Right atrium auricular region (tissue), 2 donors: ENCODE data around the gene BSG. TPM values are rescaled to one million over a fixed set of nuclear protein-coding genes. Genes with fewer than 3 reads are reported as not detected.
"Not testable (repeated sequence)": the region's sequence is repeated elsewhere in the genome, so short reads cannot be mapped to it uniquely, and the experiment has no call there.

ENCODE experiments used
- DNase-seq: peaks from one replicate; pipeline ENCODE4 v3.0.0-alpha.2; 2019; ENCODE audit warnings: low spot score
- H3K27ac ChIP-seq, 2 donors: fragments of 200-600 bp; sonication (generic); 1 replicate in 1 of 2; 2 replicates in 1 of 2; pipeline ENCODE4 v1.5.1; 2016 to 2019
- H3K27me3 ChIP-seq, 2 donors: fragments of 200-600 bp; sonication (generic); one replicate each; pipeline versions ENCODE4 v1.5.1 to v1.6.0; 2017 to 2019
- H3K36me3 ChIP-seq: fragments of 200-600 bp; sonication (generic); one replicate; pipeline ENCODE4 v1.5.1; 2016
- H3K4me1 ChIP-seq, 2 donors: fragments of 200-600 bp; sonication (generic); one replicate each; pipeline versions ENCODE4 v1.5.1 to v1.6.0; 2017 to 2019
- H3K4me3 ChIP-seq, 2 donors: fragments of 200-600 bp; sonication (generic); 1 replicate in 1 of 2; 2 replicates in 1 of 2; pipeline ENCODE4 v1.5.1; 2017 to 2019; ENCODE audit warnings: mild to moderate bottlenecking in 1 of 2, moderate library complexity in 1 of 2
- H3K9me3 ChIP-seq, 2 donors: fragments of 200-600 bp; sonication (generic); one replicate each; pipeline ENCODE4 v1.5.1; 2019
- total RNA-seq, 2 donors: library from RNA; depleted of rRNA; stranded (reverse); fragments of >200 nt; gene quantifications; one replicate each; pipeline ENCODE4 v1.1.0, GENCODE V29; 2016
- TF ChIP-seq, protein P1 (sequence below), 2 donors: fragments of 200-600 bp; sonication (generic); IDR thresholded peaks; one replicate each; pipeline ENCODE4 v1.5.1; 2019; ENCODE audit warnings: antibody characterized with exemption in 2 of 2

BSG gene
- total RNA-seq, 2 donors from 2014 or later = 1,033 to 1,569 TPM

DNA sequence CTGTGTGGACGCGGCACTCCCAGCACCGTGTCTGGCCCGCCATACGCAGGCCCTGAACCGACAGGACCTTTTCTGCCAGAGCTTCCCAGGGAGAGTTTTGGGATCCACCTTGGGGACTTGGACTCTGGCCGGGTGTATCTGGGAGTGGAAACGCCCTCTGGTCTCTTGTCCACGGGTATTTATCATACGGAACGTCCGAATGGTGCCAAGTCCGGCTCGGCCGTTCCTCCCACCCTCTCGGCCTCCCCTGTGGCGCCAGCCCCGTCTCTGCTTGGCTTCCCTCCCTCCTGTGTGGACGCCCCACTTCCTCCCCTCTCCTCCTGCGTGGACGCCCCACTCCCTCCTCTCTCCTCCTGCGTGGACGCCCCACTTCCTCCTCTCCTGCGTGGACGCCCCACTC is 29.4 kb downstream of the BSG start:
- no peak overlapping the region for H3K27ac ChIP-seq
- DNase-seq = no peak
- H3K4me1 ChIP-seq = no peaks in the 10 kb centered on the region
- no peaks in the 10 kb centered on the region for H3K36me3 ChIP-seq
- TF ChIP-seq, protein P1, sequence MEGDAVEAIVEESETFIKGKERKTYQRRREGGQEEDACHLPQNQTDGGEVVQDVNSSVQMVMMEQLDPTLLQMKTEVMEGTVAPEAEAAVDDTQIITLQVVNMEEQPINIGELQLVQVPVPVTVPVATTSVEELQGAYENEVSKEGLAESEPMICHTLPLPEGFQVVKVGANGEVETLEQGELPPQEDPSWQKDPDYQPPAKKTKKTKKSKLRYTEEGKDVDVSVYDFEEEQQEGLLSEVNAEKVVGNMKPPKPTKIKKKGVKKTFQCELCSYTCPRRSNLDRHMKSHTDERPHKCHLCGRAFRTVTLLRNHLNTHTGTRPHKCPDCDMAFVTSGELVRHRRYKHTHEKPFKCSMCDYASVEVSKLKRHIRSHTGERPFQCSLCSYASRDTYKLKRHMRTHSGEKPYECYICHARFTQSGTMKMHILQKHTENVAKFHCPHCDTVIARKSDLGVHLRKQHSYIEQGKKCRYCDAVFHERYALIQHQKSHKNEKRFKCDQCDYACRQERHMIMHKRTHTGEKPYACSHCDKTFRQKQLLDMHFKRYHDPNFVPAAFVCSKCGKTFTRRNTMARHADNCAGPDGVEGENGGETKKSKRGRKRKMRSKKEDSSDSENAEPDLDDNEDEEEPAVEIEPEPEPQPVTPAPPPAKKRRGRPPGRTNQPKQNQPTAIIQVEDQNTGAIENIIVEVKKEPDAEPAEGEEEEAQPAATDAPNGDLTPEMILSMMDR (IDR thresholded peaks at IDR 0.05) = no peak
- no peak overlapping the region for H3K4me3 ChIP-seq
- H3K9me3 ChIP-seq = no peaks in the 10 kb centered on the region
- H3K27me3 ChIP-seq = no peaks in the 10 kb centered on the region

GRCh38 chr19:602391-603301 is 30.2 kb downstream of the BSG start:
- Histone ChIP-seq H3K4me3 (no peak overlapping the region), H3K27ac (no peak overlapping the region)
- TF ChIP-seq, protein P1 (IDR thresholded peaks at IDR 0.05) = no peak

GRCh38 chr19:603302-603639 is 30.9 kb downstream of the BSG start:
- not testable (repeated sequence) for H3K27me3 ChIP-seq, DNase-seq

More at GRCh38 chr19:602391-603301, 30.2 kb downstream of the BSG start:
- DNase-seq = no peak
- Histone ChIP-seq H3K9me3 (no peaks in the 10 kb centered on the region), H3K36me3 (no peaks in the 10 kb centered on the region), H3K27me3 (no peaks in the 10 kb centered on the region), H3K4me1 (no peaks in the 10 kb centered on the region)

DNA sequence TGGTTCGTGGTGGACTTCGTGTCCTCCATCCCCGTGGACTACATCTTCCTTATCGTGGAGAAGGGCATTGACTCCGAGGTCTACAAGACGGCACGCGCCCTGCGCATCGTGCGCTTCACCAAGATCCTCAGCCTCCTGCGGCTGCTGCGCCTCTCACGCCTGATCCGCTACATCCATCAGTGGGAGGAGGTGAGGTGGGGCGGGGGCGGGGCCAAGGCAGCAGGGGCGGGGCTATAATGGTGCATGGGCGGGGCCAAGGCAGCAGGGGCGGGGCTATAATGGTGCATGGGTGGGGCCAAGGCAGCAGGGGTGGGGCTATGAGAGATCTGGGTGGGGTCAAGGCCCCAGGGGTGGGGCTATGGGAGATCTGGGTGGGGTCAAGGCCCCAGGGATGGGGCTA is 31.4 kb downstream of the BSG start:
- not testable (repeated sequence) for H3K9me3 ChIP-seq, H3K27me3 ChIP-seq, H3K4me3 ChIP-seq, DNase-seq, H3K27ac ChIP-seq, H3K4me1 ChIP-seq, H3K36me3 ChIP-seq

More at GRCh38 chr19:603302-603639, 30.9 kb downstream of the BSG start:
- H3K27ac ChIP-seq, H3K4me1 ChIP-seq, H3K36me3 ChIP-seq, H3K9me3 ChIP-seq, H3K4me3 ChIP-seq: not testable (repeated sequence)

DNA sequence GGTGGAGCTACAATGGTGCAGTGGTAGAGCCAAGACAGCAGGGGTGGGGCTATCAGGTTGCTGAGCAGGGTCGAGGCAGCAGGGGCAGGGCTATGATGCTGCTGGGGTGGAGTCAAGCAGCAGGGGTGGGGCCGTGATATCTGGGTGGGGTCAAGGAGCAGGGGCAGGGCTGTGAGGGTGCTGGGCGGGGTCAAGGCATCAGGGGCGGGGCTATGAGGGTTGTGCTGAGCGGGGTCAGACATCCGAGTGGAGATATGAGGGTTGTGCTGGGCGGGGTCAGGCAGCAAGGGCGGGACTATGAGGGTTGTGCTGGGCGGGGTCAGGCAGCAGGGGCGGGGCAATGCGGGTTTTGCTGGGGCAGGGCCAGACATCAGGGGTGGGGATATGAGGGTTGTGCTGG is 32.0 kb downstream of the BSG start:
- no peak overlapping the region for H3K27ac ChIP-seq
- H3K27me3 ChIP-seq = no peaks in the 10 kb centered on the region
- DNase-seq = no peak
- no peaks in the 10 kb centered on the region for H3K9me3 ChIP-seq
- H3K36me3 ChIP-seq = no peaks in the 10 kb centered on the region
- no peaks in the 10 kb centered on the region for H3K4me1 ChIP-seq
- TF ChIP-seq, protein P1 (IDR thresholded peaks at IDR 0.05) = no peak
- H3K4me3 ChIP-seq = no peak overlapping the region

DNA sequence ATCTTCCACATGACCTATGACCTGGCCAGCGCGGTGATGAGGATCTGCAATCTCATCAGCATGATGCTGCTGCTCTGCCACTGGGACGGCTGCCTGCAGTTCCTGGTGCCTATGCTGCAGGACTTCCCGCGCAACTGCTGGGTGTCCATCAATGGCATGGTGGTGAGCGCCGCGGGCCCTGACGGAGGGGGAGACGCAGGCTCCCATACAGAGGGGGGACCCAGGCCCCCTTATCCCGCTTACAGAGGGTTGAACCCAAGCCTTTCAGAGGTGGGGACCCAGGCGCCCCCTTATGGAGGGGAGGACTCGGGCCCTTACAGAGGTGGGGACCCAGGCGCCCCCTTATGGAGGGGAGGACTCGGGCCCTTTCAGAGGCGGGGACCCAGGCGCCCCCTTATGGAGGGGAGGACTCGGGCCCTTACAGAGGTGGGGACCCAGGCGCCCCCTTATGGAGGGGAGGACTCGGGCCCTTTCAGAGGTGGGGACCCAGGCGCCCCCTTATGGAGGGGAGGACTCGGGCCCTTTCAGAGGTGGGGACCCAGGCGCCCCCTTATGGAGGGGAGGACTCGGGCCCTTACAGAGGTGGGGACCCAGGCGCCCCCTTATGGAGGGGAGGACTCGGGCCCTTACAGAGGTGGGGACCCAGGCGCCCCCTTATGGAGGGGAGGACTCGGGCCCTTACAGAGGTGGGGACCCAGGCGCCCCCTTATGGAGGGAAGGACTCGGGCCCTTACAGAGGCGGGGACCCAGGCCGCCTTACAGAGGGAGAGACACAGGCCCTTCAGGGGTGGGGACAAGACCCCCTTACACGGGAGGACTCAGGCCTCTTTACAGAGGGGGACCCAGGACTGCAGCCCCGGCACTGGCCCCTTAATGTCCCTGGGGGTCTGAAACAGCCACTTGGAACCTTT is 32.9 kb downstream of the BSG start:
- not testable (repeated sequence) for H3K9me3 ChIP-seq, H3K4me3 ChIP-seq, H3K27ac ChIP-seq

More for the DNA sequence above, 32.9 kb downstream of the BSG start:
- H3K4me1 ChIP-seq, H3K36me3 ChIP-seq, H3K27me3 ChIP-seq, DNase-seq: not testable (repeated sequence)
